ENCODE results near the gene CNKSR3. TPM values are rescaled to one million over a fixed set of nuclear protein-coding genes. Genes with fewer than 3 reads are reported as not detected.
"Not testable (repeated sequence)": the region's sequence is repeated elsewhere in the genome, so short reads cannot be mapped to it uniquely, and the experiment has no call there.

The CNKSR3 gene
- total RNA-seq, 2 experiments from 2014 or later: not detected

DNA sequence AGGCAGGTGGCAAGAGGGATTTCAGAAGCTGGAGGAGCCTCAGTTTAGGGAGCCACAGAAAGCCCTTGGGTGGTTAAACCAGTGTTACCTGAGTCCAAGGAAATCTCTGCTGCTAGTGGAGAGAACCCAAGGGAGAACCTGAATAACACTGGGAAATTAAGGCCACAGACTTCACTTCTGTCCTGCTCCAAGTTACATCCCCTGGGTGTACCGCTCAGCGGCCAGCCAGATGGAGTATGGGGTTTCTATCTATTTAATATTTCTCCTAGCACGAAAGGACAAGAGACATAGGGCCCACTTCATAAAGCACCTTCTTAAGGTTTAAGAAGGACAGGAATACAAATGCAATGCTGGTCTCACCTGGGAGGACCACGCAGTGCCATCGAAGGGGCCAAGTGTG lies 5.8 kb upstream of the CNKSR3 start:
- ATAC-seq (ENCODE audit: low read depth) (no peak), DNase-seq (no peak)
- Mint-ChIP-seq H3K4me1 (peaks cover 3% of the 10 kb centered on the region), H3K27me3 (peaks cover 28% of the 10 kb centered on the region), H3K36me3 (no peaks in the 10 kb centered on the region), H3K4me3 (no peak overlapping the region), H3K9me3 (no peaks in the 10 kb centered on the region), H3K27ac (no peak overlapping the region)
- POLR2A ChIA-PET: no interaction called here

DNA sequence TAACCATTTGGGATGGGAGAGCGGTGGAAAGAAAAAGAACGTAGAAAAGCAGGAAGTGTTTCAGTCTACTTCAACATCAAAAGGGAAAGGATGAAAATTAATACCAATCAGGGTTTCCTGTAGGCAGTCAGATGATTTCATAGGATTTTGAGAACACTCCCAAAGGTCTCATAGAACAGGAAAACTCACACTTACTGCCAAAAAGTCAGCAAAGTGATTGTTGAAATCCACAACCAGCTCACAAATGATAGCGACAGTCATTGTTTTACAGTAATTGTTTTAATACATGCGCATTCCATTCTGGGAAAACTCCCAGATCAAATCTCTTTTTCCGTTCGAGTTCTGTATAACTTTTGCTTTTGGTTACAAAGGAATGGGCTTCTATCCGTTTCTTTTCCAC lies 5.3 kb upstream of the CNKSR3 start:
- peaks cover 7% of the 10 kb centered on the region for H3K4me1 Mint-ChIP-seq
- H3K27ac Mint-ChIP-seq: no peak overlapping the region
- POLR2A ChIA-PET: no interaction called here
- H3K9me3 Mint-ChIP-seq: no peaks in the 10 kb centered on the region
- no peak for ATAC-seq (ENCODE audit: low read depth)
- H3K27me3 Mint-ChIP-seq: peaks cover 33% of the 10 kb centered on the region
- H3K4me3 Mint-ChIP-seq: no peak overlapping the region
- no peak for DNase-seq
- no peaks in the 10 kb centered on the region for H3K36me3 Mint-ChIP-seq

DNA sequence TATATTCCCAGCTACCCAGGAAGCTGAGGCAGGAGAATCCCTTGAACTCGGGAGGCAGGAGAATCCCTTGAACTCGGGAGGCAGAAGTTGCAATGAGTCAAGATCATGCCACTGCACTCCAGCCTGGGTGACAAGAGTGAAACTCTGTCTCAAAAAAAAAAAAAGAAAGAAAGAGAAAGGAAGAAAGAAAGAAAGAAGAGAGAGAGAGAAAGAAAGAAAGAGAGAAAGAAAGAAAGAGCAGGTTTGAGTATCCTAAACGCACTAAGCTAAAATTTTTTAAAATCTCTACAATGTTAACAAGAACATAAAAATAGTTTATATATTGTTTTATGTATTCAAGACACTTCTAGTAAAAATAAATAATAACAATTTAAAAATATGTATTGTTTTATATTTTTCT lies 4.6 kb upstream of the CNKSR3 start:
- H3K27me3 Mint-ChIP-seq: peaks cover 36% of the 10 kb centered on the region
- H3K9me3 Mint-ChIP-seq; H3K4me3 Mint-ChIP-seq; POLR2A ChIA-PET; H3K4me1 Mint-ChIP-seq; H3K27ac Mint-ChIP-seq; ATAC-seq (ENCODE audit: low read depth); DNase-seq; H3K36me3 Mint-ChIP-seq: not testable (repeated sequence)

DNA sequence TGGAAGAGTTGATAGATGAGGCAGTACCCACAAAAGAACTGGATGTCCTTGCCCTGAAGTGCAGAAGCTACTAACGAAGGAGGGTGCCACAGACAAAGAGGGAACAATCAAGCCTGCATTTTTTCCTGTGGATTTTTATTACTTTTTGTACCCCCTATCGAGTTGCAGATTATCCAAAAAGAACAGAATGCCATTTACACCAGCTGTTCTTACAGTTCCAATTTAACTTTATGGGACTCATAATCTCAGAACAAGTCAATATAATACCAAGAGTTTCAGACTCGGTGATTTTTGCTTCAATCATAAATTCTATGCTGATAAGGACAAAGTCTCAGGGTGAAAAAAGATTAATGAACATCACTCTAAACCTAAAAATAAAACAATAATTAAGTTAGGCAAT lies 4.0 kb upstream of the CNKSR3 start:
- ATAC-seq (ENCODE audit: low read depth) (no peak), DNase-seq (no peak)
- POLR2A ChIA-PET: no interaction called here
- Mint-ChIP-seq H3K4me1 (peaks cover 8% of the 10 kb centered on the region), H3K27ac (no peak overlapping the region), H3K9me3 (no peaks in the 10 kb centered on the region), H3K27me3 (peaks cover 39% of the 10 kb centered on the region), H3K4me3 (no peak overlapping the region), H3K36me3 (no peaks in the 10 kb centered on the region)

DNA sequence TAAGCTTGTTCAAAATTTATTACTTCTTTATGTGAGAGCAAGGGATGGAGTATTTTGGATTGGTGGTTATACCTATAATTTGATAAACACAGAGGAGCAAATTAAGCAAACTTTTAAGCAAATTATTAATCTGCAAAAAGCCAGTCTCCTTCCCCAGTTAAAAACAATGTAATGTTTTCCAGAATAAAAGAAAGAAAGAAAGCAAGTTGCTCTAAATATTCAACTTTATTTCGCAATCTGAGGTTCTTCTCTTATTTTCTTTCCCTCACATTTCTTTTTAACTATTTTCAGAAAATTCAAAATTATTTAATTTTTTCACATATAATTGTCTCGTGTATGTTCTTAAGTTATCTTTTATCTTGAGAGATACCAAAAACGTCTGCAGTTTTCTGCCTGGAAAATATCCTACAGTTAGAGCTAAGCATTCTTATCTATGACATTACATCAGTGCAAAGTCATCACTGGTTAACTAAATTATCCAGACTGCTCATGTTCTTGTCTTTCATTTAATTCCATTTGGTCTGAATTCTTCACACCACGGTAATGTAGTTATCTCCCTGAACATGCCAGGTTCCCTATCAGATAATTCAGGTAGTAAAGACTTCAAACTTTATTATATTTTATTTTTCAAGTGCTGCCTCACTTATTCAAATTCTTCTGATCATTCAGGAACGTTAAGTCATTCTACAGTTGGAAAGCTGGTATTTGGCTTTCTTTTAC lies 3.3 kb upstream of the CNKSR3 start:
- peaks cover 11% of the 10 kb centered on the region for H3K4me1 Mint-ChIP-seq
- H3K36me3 Mint-ChIP-seq: no peaks in the 10 kb centered on the region
- no peak for ATAC-seq (ENCODE audit: low read depth)
- H3K9me3 Mint-ChIP-seq: no peaks in the 10 kb centered on the region
- H3K27ac Mint-ChIP-seq: no peak overlapping the region
- POLR2A ChIA-PET: no interaction called here
- peaks cover 42% of the 10 kb centered on the region for H3K27me3 Mint-ChIP-seq
- H3K4me3 Mint-ChIP-seq: no peak overlapping the region
- no peak for DNase-seq

DNA sequence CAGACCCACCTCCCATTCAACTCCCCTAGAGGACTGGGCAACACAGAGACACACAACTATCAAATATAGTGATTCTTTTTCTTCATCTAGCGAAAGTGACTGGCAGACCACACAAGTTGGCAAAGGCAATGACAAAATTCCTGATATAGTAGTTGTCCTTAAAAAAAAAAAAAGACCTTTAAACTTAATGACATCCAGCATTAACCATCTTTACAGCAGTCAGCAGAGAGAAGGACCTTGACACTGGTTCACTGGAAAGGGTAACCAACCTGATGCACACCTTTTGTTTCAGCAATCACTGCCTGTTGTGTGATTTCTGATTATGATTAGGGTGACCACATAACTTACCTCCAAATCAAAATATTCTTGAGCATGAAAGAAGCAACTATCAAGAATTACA lies 1.7 kb upstream of the CNKSR3 start:
- DNase-seq: no peak
- Mint-ChIP-seq H3K27me3 (peaks cover 55% of the 10 kb centered on the region), H3K36me3 (no peaks in the 10 kb centered on the region), H3K9me3 (no peaks in the 10 kb centered on the region), H3K27ac (no peak overlapping the region), H3K4me1 (peaks cover 11% of the 10 kb centered on the region), H3K4me3 (no peak overlapping the region)
- POLR2A ChIA-PET: no interaction called here
- no peak for ATAC-seq (ENCODE audit: low read depth)

DNA sequence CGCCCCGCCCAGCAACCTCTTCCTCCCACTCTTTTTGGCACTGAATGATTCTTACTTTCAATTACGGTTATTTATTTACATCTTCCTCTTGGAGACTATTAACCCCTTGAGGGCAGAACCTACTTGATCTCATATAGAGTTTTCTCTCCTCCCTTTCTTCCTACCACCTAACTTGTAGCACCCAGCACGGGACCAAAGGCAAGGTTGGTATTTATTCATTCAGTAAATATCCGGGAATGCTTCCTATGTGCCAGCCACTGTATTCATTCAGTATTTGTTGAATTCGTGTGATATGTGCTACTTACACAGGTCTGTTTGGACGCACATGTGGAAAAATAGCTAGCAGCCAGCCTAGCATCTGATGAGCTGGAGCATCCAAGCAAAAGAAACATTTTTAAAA lies 1.3 kb upstream of the CNKSR3 start:
- no peak for DNase-seq
- POLR2A ChIA-PET: no interaction called here
- no peak for ATAC-seq (ENCODE audit: low read depth)
- Mint-ChIP-seq H3K27ac (no peak overlapping the region), H3K9me3 (no peaks in the 10 kb centered on the region), H3K36me3 (no peaks in the 10 kb centered on the region), H3K27me3 (peaks cover 58% of the 10 kb centered on the region), H3K4me3 (peak overlapping the region; percentile 35), H3K4me1 (peaks cover 11% of the 10 kb centered on the region)

GRCh38 chr6:154509421-154510143 lies 903 bp downstream of the CNKSR3 start:
- H3K9me3 Mint-ChIP-seq: no peaks in the 10 kb centered on the region
- ATAC-seq (ENCODE audit: low read depth): peak; percentile 47
- H3K27ac Mint-ChIP-seq: no peak overlapping the region
- peak overlapping the region; percentile 42 for H3K4me3 Mint-ChIP-seq
- peaks cover 56% of the 10 kb centered on the region for H3K27me3 Mint-ChIP-seq
- peak; percentile 33 for DNase-seq
- peaks cover 11% of the 10 kb centered on the region for H3K4me1 Mint-ChIP-seq
- no peaks in the 10 kb centered on the region for H3K36me3 Mint-ChIP-seq
- POLR2A ChIA-PET: interaction anchor here (0.6 kb wide), 1 partner anchor 352 kb away, joined by 3 read pairs; no protein-coding TSS in a partner anchor

DNA sequence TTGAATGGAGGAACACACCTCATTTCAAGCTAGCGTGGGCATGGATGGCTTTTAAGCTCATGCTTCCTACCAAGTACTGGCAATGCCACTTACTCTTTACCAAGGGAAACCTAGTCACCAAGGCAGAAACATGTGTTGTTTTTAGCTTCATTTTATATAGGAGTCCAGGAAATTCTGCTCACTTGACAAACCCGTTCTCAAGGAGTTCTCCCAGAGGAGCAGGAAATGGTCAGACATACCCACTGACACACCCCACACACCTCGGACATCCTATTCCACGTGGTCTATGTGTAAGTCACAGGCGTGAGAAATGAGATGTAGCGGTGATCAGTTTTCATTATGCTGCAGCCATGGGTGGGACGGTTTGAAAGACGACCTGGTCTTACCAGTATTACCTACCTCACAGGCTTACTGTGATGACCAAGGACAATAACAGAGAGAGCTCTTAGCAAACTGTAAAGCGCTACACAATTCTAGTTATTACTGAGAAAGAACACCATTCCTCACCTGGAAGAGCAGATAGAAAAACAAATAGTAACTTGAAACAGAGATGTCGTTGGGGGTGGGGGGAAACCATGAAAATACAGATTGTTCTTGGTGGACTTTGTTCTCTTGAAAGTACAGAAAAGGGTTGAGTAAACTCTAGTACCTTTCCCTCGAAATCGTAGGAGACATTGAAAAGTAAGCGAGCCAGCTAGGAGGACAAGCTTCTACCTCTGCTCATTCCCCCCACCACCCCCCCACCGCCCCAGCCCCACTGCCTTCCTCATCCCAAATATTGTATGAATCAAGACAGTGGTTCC lies 1.7 kb downstream of the CNKSR3 start:
- Mint-ChIP-seq H3K36me3 (no peaks in the 10 kb centered on the region), H3K9me3 (no peaks in the 10 kb centered on the region)

GRCh38 chr6:154506991-154507898 lies 3.2 kb downstream of the CNKSR3 start:
- ATAC-seq (ENCODE audit: low read depth) (no peak), DNase-seq (no peak)
- Mint-ChIP-seq H3K36me3 (no peaks in the 10 kb centered on the region), H3K27me3 (peaks cover 47% of the 10 kb centered on the region), H3K4me3 (no peak overlapping the region), H3K9me3 (no peaks in the 10 kb centered on the region), H3K27ac (no peak overlapping the region), H3K4me1 (peaks cover 11% of the 10 kb centered on the region)
- POLR2A ChIA-PET: no interaction called here

More for the DNA sequence above, 1.7 kb downstream of the CNKSR3 start:
- no peak for ATAC-seq (ENCODE audit: low read depth)
- Mint-ChIP-seq H3K27me3 (peaks cover 58% of the 10 kb centered on the region), H3K27ac (no peak overlapping the region), H3K4me3 (peak overlapping the region; percentile 29), H3K4me1 (peaks cover 11% of the 10 kb centered on the region)
- POLR2A ChIA-PET: no interaction called here
- DNase-seq: no peak

DNA sequence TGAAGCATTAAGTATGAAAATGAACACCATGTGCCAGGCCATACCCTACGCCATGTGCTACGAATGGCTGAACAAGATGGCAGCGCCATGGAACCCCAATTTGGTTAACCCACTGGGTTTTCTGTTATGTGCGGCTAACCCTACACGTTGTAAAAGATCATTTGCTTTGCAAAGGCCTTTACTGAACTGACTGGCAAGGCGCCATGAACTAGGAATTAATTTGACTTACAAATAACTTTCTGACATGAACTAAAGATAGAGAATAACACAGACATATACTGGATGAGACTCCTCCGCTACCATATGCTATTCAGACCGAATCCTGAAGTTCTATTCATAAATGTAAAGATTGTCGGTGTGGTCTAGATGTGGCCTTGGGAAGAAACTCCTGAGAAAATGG lies 3.9 kb downstream of the CNKSR3 start:
- Mint-ChIP-seq H3K27ac (no peak overlapping the region), H3K4me1 (peaks cover 8% of the 10 kb centered on the region), H3K9me3 (no peaks in the 10 kb centered on the region), H3K4me3 (no peak overlapping the region), H3K36me3 (no peaks in the 10 kb centered on the region), H3K27me3 (peaks cover 40% of the 10 kb centered on the region)
- DNase-seq (no peak), ATAC-seq (ENCODE audit: low read depth) (no peak)
- POLR2A ChIA-PET: no interaction called here

DNA sequence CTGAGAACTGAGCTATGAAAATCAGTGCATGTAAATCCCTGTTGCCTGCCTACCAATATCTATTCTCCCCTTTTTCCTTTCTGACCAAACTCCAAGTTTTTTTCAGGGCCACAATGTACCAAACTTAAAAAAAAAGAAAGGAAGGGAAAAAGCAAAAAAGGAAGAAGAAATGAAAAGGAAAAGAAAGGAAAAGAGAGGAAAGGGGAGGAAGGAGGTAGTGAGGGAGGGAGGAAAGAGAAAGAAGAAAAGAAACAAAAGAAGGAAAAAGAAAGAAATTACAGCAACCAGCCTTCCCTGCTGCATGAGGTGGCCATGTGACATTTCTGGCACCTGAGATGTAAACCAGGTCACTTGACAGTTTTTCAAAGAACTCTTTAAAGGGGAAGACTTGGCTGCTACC lies 4.4 kb downstream of the CNKSR3 start:
- Mint-ChIP-seq H3K4me3 (no peak overlapping the region), H3K36me3 (no peaks in the 10 kb centered on the region), H3K9me3 (no peaks in the 10 kb centered on the region), H3K27ac (no peak overlapping the region), H3K27me3 (peaks cover 37% of the 10 kb centered on the region), H3K4me1 (peaks cover 7% of the 10 kb centered on the region)
- POLR2A ChIA-PET: no interaction called here
- no peak for ATAC-seq (ENCODE audit: low read depth)
- DNase-seq: no peak

GRCh38 chr6:154504865-154505449 lies 5.5 kb downstream of the CNKSR3 start:
- DNase-seq (no peak), ATAC-seq (ENCODE audit: low read depth) (no peak)
- Mint-ChIP-seq H3K27me3 (peaks cover 31% of the 10 kb centered on the region), H3K4me1 (peaks cover 3% of the 10 kb centered on the region), H3K36me3 (no peaks in the 10 kb centered on the region), H3K4me3 (no peak overlapping the region), H3K27ac (no peak overlapping the region), H3K9me3 (no peaks in the 10 kb centered on the region)
- POLR2A ChIA-PET: no interaction called here

Data from activated naive CD8-positive, alpha-beta T cell treated with anti-CD3 and anti-CD28 coated beads, Interleukin-2, amount 10 ng/mL, durations not matched to agents 7 days and 5 days (primary cell).